ENCODE measurements around the gene ZNF536.

The ZNF536 gene

GRCh38 chr19:30570194-30570593 is 198.0 kb downstream of the ZNF536 start:
- TF ChIP-seq, protein P1, sequence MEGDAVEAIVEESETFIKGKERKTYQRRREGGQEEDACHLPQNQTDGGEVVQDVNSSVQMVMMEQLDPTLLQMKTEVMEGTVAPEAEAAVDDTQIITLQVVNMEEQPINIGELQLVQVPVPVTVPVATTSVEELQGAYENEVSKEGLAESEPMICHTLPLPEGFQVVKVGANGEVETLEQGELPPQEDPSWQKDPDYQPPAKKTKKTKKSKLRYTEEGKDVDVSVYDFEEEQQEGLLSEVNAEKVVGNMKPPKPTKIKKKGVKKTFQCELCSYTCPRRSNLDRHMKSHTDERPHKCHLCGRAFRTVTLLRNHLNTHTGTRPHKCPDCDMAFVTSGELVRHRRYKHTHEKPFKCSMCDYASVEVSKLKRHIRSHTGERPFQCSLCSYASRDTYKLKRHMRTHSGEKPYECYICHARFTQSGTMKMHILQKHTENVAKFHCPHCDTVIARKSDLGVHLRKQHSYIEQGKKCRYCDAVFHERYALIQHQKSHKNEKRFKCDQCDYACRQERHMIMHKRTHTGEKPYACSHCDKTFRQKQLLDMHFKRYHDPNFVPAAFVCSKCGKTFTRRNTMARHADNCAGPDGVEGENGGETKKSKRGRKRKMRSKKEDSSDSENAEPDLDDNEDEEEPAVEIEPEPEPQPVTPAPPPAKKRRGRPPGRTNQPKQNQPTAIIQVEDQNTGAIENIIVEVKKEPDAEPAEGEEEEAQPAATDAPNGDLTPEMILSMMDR (IDR thresholded peaks at IDR 0.05; ENCODE audit: insufficient read depth, missing control alignments) = no peak
- no peak for FAIRE-seq
- DNase-seq (ENCODE audit: insufficient read length, low spot score) = no peak

GRCh38 chr19:30577551-30578105 is 205.4 kb downstream of the ZNF536 start:
- TF ChIP-seq, protein P1 (IDR thresholded peaks at IDR 0.05; ENCODE audit: insufficient read depth, missing control alignments) = no peak
- FAIRE-seq (no peak), DNase-seq (ENCODE audit: insufficient read length, low spot score) (no peak)

DNA sequence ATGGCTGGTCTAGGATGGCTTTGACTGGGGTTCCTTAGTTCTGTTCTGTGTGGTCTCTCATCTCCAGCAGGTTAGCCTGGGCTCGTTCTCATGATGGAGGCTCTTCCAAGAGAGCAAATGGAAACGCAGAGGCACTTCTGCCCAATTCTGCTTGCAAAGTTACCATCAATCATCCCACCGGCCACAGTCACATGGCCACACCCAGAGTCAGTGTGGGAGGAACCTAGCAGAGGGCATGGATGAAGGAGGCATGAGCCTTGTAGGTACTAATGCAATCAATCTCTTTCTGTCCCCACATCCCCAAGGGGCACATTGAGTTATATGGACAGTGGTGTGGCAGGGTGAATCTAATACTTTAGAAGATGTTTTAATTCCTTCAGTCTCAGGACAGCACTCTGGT is 207.2 kb downstream of the ZNF536 start:
- TF ChIP-seq, protein P1 (IDR thresholded peaks at IDR 0.05; ENCODE audit: insufficient read depth, missing control alignments) = no peak
- DNase-seq (ENCODE audit: insufficient read length, low spot score) (no peak), FAIRE-seq (no peak)

- DNase-seq (ENCODE audit: insufficient read length, low spot score) (no peak), FAIRE-seq (no peak)
- TF ChIP-seq, protein P1 (IDR thresholded peaks at IDR 0.05; ENCODE audit: insufficient read depth, missing control alignments) = no peak
Measured at GRCh38 chr19:30580673-30581072, 208.5 kb downstream of the ZNF536 start.

DNA sequence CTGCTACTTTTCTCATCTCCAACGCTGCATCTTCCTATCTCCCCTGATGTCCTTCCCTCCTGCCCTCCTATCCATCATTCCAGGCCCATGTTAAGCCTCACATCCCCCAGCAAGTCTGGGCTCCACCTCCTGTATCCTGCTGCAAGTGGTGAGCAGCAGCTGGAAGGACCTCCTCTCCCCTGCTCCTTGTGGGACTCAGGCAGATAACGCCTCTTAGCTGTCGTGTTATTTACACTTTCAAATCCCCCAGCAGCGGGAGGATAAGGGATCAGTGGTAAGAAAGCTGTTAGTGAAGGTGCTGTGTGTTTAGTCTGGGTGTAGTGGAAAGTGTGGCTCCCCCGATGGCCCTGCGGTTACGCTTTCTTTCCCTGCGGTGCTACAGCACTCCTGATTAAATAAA is 211.9 kb downstream of the ZNF536 start:
- FAIRE-seq (peak; percentile 51), DNase-seq (ENCODE audit: insufficient read length, low spot score) (peak; percentile 66)
- TF ChIP-seq, protein P1 (IDR thresholded peaks at IDR 0.05; ENCODE audit: insufficient read depth, missing control alignments) = no peak

- FAIRE-seq = no peak
- TF ChIP-seq, protein P1 (IDR thresholded peaks at IDR 0.05; ENCODE audit: insufficient read depth, missing control alignments) = no peak
Measured at GRCh38 chr19:30587869-30588268, 215.7 kb downstream of the ZNF536 start.

DNA sequence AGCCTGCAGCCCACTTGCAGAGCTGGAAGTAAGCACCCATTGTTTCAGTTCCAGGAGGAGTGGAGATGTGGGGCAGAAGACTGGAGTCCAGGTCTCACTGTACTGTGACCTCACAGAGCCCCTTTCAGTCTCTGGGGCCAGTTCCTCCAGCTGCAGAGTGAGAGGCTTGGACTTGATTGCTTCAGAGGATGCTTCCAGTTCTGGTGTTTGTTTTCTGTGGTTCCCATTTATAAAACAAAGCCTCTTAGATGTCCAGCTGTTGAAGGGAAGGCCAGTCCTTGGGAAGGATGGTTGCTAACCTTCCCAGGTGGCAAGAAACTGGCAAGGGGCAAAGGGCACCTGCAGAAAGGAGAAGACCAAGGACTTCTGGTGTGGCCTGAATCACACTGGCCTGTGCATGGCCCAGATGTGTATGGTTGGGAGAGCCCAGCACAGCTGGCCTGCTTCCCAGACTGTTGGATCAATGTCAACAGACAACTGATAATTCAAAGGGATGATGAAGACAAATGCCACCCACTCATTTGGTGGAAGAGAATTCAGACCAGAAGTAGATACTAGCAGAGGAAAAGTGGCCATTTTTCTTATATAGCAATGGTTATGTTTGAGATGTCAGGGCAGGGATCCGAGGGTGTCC is 218.5 kb downstream of the ZNF536 start:
- TF ChIP-seq, protein P1 (IDR thresholded peaks at IDR 0.05; ENCODE audit: insufficient read depth, missing control alignments) = no peak
- no peak for FAIRE-seq
- no peak for DNase-seq (ENCODE audit: insufficient read length, low spot score)

More at GRCh38 chr19:30587869-30588268, 215.7 kb downstream of the ZNF536 start:
- no peak for DNase-seq (ENCODE audit: insufficient read length, low spot score)

All from D721Med (cell line).